HG02763 (cell line): Measurements from ENCODE around the gene REG4.

Experiments
- ATAC-seq: cut with Tn5 transposase; IDR thresholded peaks from one replicate; pipeline ENCODE4 v1.9.1; 2021; ENCODE audit warnings: mild to moderate bottlenecking, moderate library complexity; ENCODE audit not compliant: unreplicated experiment

Gene REG4

DNA sequence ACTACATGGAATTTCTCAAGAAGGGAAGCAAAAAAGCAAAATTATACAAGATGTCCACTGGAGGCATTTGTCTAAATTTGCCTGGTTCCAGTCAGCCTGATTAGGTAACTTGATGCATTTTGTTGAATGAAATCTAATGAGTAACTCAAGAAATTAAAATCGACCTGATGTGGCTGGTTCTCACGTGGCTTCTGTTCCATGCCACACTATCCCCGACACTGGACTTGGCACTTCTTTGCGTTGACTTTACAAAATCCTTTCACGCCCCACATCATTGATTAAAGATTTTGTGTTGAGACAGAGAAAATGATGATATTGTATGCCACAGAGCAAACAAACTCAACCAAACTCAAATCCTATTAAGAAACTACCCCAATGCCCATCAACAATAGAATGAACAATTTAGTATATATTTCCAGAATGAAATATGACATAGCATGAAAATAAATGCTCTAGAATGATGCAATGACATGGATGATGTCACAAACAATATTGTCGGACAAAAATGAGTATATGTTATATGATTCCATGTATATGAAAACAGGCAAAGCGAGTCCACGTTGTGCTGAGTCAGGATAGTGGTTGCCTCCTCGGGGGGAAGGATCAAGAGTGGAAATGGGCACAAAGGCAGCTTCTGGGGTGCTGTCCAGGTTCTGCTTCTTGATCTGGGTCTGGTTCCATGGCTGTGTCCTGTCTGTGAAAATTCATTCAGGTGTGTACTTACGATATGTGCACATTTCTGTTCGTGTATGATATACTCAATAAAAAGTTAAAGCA is 29.6 kb downstream of the REG4 start:
- no peak for ATAC-seq

DNA sequence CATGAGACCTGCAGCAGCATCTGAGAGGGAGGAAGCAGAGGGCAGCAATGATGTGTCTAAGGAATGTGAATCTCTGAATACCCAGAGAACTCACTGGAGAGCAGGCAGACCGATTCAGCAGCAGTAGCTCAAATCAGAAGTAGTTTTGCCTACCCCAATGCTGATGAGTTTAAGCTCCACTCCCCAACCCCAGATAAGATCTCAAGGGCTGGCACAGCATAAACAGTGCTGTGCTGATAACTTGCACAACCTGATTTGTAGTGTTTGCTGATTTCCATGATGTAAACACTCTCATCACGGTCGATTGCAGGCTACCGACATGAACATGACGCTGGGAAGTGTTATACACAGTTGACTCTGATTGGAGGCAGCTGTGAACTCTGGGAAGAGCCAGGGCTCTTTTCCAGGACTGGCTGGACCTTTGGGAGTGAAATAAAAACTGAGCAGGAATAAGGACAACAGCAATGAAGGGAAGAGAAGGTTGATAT is 31.3 kb downstream of the REG4 start:
- ATAC-seq = no peak

DNA sequence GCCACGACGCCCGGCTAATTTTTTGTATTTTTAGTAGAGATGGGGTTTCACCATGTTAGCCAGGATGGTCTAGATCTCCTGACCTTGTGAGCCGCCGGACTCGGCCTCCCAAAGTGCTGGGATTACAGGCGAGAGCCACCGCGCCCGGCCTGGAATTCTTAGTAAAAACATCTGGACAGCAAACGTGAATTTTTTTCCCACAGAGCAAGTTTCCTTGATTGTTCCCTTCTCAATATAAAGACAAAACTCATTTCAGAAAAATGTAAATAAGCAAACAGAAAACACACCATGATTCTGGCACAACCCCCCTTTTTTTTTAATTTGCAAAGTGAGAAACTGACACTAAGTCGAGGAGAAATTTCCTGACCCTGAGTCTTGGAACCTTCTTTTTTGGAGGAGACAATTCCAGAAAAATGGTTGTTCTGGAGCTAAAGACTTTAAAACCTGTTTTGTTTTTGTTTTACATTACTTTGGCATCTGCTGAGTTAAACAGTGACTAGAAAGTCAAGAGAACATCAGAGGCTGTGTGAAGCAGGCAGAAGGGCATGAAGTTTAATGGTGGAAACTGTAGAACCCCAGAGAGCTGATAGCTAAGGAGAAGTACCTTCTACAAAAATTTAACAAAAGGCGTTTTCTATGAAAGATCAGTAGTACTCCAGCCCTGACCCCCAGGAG is 32.2 kb downstream of the REG4 start:
- no peak for ATAC-seq

DNA sequence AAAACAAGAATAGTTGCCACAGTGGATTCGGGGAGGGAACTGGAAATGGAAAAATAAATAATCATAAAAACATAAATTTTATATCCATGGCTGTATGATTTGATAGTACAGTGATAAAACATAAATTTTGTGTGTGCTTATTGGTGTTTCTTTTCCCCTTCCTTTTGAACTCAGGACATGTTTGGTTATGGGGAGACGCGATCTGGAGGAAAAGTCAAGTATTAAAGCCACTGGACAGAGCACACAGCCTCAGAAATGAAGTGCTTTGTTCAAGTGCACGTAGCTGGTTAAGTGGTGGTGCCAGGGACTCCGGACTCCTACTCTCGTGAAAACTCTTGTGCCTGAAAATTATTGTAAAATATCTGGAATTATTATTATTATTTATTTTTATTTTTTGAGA is 32.9 kb downstream of the REG4 start:
- ATAC-seq = no peak

DNA sequence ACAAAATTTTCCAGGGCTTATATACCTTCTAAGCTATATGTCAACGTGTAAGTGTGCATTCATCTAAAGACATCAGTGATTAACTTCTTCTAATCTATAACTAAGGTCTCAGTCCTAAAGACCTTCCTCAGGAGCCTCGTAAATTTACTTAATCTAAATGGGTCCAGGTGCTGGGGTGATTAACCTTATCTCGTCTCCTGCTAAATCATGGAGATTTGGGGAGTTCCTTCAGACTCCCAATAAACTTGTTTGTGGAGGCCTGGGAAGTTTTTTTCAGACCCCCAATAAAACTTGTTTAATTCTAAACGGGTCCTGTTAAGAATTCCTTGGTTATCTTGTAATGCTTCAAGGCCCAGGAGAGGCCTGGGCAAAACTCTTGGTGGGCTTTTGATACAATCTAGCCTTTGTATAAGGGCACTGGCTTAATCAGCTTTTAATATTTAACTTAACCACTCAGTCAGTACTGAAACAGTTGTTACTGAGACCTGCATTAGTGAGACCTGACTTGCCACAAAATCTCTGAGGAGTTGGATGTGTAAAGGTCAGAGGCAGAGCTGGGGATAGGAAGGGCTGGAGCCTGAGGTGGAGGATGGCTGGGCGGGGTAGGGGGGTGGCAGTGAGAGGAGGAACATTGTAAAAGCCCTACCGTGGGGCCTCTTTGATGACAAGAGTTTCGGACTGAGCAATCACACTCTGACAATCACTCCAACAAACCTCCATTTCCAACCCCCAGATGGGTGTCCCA is 36.3 kb downstream of the REG4 start:
- ATAC-seq = no peak

DNA sequence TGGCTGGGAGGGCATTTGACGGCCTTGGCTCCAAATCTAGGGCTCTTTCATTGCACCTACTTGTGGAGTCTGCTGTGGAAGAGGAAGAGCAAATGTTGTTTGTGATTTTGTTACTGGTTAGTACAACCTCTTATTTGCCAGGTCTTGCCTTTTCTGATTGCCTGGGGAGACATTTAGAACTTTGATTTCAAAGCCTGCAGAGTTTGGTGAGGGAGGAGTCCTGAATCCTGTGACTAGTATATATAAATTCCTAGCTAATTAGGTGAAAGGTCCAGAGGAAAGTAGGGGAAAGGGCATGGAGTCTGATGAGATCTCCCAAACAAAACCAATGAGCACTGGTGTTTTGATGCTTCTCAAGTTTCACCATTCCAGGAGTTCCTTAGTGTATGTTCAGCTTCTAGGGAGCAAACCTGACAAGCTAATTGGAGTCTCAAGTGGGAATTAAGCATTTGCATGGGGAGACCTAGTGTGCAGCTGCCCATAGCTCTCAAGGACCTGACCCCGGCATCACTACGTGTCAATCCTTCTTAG is 37.5 kb downstream of the REG4 start:
- ATAC-seq = no peak

DNA sequence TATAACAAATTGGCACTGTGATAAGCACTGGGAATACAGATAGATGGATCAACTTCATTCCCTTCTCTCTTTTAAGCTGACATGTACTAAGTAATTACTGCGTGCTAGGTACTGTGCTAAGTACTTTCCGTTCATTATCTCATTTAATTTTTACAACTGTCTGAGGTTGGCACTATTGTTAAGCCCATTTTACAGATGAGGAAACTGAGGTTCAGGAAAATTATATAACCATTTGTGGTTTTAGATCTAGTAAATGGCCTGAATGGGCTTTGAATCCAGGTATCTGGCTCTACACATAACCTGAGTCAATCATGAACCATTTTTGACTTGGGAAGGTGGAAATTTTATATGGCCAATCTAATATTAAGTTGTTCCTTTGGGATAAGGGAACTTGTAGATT is 39.0 kb downstream of the REG4 start:
- no peak for ATAC-seq

DNA sequence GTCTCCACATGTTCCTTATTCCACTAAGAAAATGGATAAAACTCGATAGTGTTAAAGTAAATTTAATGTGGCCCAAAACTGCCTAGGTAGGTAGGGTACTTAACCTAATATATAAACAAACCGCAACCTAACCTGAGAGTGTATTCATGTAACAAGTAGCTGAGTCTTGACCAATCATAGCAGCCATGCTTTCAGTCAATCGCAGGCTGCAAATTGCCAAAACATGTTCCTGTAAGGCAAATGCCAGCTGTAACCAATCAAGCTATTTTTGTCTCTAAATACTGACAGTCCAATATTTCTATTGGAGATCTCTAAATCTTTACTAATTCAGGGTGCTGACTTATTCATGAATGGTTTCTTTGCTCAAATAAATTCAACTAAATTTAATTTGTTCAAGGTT is 39.5 kb downstream of the REG4 start:
- ATAC-seq = no peak

DNA sequence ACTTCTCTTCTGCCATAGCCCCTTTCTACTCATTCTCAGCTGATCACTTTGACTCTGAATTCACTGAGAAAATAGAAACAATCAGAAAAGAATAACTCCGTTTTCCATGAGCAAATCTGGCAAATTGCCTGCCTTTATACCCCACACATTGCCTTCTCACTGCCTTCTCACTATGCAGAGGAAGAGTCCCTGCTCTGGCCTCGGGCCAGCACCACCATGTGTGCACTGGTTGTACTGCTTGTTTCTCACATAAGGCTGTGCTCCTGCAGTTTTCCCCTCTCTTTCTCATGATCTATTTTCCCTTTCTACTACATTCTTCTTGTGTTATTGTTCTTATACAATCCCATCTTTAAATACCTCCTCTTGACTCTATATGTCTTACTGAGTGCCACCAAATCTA is 40.2 kb downstream of the REG4 start:
- ATAC-seq = no peak

DNA sequence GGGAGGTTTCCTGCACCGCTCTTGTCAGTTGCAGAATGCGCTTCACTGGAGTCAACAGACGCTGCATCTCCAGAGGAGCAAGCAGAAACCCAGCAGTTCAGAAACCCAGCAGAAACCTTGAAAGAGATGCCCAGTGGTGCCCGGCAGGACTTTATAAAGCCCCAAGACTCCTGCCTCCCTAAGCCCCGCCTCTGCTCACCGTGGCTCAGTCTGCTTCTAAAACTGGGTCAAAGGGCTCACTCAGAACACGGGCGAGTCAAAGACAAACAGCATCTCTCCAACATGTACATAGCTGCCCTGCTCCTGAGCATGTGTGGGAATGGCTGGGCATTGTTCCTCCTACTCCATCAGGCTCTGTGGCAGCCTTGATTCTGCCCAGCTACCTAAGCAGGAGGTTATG is 42.5 kb downstream of the REG4 start, which contains the start of gene HMGCS2:
HMGCS2 (minus strand) TSS at position 128 of the 400 bp plus-strand sequence; CDS start at position 67, 61 bp downstream.
- ATAC-seq = no peak

DNA sequence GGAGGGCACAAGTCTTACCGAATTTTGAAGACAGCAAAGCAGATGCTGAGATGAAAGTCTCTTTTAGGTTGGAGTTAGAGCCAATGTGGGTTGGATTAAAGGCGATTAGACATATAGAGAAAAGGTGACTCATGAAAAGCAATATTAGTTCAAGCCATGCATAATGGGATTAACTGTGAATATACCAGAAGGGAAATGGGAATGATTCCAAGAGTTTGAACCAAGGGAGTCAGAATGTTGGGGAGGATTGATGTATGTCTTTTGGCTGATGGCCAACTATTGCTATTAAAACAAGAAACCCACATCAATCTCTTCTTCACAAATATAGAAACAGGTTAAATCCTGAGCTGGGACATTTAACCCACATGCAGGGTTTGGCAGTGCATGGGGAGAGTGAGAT is 43.8 kb downstream of the REG4 start:
- no peak for ATAC-seq

DNA sequence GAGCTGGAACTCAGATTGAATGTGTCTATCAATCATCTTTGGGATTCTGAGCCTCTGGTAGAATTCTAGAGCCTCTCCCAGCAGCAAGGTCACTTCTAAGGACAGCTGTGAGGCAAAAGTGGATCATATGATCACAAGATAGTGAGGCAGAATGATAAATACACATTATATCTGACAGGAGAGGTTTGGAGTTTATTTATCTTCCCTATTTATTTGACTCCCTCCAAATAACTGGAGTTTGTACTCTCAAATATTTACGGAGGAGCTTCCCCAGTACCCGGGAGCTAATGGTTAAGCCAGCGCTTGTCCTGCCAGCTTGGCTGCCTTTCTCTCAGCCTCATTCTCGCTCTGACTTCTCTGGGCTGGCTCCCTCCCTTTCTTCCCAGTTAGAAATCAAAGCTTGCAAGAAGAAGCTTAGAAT is 44.9 kb downstream of the REG4 start:
- ATAC-seq = no peak

DNA sequence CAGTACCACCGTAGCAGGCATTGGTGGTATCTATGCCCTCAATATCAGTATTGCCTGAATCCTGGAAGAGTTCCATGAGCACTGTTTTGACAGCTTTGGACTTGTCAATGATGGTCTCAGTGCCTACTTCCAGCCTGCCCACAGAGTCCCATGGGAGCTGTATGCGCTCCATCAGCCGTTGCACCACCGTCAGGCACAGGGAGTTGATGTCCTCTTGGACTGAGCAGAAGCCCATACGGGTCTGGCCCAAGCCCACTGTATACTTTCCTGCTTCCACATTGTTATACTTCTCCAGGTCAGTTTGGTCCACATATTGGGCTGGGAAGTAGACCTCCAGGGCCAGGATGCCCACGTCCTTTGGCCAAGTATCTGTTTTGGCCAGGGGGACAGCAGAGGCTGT is 47.0 kb downstream of the REG4 start:
- ATAC-seq = no peak

DNA sequence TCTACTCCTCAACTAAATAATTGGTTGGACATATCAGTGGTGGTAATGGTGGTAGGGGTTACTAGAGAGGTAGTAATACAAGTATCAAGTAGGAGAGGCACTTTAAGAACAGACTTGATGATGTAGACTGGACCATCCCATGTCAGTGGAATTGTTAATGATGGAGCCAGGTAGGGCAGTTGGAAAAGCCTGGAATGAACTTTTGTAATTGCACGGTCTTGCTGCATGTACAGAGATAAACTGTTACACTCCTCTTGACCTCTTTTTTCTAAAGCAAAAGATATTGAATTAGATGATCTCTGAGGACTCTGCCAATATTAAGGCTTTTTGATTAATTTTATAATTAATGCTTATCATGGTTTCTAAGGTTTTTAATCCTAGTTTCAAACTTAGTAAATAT is 48.3 kb downstream of the REG4 start:
- no peak for ATAC-seq

DNA sequence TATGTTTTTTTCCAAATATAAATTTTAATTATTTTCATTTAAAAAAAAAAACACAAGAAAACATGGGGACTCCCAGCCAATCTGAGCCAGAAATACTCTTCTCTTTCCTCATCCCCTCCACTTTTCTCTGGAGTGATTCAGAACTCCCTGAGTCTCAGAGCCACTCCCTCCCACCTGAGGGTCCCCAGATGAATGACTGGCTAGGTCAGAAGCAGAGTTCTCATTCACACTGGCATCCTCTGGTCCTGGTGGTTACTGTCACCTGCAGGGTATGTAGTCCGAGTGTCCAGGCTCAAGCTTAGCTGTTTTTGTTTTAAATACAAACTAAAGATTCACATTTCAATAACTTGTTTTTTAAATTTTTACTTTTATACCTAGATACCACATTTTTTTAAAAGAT is 48.9 kb downstream of the REG4 start:
- ATAC-seq = no peak

DNA sequence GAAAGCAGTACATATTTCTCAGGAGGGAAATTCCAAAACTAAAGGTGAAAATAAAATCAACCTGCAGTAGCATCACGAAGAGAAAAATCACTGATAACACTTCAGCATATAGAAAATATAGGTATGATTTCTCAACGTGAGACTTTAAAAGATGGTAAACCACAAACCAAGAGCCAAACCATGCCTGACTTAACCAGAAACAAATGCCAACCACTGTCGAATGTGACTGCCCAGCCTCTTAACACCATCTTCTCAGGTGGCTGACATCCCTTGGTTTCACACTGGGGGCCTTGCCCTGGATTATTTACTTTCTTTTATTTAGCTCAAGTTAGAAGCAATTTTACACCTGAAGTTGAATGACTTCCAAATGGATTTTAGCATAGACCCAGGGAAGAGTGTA is 52.7 kb downstream of the REG4 start:
- ATAC-seq = no peak

DNA sequence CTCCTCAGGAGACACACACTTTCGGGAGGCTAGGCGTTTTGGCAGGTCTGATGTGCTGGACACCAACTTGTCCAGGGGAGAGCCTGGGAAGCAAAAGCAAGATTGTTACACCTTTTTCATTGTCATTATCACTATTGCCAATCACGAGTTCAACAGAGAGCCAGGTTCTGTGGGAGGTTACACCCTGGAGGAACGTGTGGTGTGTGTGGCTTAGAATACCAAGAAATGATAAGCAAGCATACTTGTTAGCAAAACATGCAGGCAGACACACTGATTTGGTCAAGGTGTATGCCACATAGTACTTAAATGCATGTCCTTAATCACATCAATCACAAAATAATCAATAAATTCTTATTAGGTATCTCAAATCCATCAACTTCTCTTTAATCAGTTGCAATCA is 58.7 kb downstream of the REG4 start:
- ATAC-seq = no peak

DNA sequence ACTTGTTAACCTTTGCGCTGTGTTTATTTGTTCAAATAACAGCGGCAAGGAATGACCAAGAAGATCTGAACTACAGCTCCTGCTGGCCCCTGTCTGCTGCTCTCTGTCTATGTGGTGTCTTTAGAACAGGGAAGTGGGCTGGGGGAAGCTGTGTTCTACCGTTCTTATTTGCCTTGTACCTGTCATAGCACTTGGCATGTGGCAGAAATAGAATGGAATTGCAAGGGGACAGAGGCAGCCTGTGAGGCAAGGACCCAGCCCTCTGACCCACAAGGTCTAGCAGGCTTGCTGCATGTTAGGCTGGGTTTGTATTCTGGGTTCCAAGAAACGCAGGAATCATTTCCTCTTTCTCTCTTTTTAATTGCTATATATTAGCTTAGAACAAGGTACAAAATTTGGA is 63.2 kb downstream of the REG4 start:
- no peak for ATAC-seq

DNA sequence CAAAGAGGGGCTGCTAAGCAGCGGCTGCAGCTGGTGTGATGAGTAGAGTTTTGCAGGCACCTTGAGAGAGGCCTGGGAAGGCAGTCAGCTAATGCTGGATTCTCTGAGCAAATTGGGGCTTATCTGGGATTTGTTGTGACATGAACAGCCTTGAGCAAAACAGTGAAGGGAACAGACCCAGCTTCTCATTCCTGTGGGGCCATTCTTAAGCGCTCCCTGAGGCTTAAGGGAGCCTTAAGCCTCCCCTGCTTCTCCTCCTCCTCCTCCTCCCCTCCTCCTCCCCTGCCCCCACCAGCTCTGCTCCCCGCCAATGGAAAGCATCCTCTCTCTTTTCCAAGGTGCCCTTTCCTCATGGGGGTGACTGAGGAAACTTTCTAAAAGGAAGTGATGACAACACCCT is 63.8 kb downstream of the REG4 start:
- ATAC-seq = no peak

DNA sequence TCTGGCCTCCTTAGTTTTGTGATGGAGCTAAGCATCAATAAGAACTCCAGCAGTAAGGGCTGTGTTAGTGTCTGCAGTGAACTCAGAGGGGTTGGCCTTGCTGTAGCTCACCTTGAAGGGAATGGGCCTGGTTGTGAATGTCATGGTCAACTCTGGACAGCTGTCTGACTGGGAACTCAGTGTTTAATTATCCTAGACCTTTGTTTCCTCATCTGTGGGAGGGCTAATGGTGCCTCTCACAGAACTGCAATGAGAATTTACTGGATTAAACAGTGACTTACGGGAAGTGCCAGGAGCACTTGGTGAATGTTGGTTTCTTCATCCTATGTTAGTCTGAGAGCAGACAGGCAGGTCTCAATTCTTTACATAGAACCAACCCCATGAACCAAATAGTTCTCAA is 66.2 kb downstream of the REG4 start:
- ATAC-seq = no peak

DNA sequence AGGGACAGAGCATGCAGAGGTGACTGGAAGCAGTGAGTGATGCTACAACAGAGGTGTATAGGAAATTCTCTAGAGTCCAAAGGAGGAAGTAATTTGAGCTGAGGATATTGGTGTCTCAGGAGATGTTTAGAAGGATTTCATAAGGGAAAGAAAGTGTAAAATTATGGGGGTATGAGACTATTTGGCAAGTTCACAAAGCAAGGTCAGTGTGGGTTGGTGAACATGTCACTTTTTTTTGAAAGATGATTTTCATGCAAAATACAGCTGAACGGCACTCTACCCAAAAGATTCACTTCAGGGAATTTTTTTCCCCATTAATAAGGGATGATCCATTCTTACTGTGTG is 66.7 kb downstream of the REG4 start:
- ATAC-seq = no peak
